Tracheal epithelial cell (primary cell): ENCODE measurements around the gene KIAA0825. TPM values are rescaled to one million over a fixed set of nuclear protein-coding genes. Genes with fewer than 3 reads are reported as not detected.

Experiments
- total RNA-seq: library from RNA; depleted of rRNA; stranded (reverse); fragments of >200 nt; gene quantifications from 2 replicates; pipeline ENCODE4 v1.2.1, GENCODE V29; 2014

KIAA0825 gene
- total RNA-seq = 1.3 and 1.9 TPM in 2 replicates

GRCh38 chr5:94618493-94619328 is at the start of gene KIAA0825, which contains the start of gene SLF1:
KIAA0825 (minus strand) TSS chr5:94618604; CDS start chr5:94537126, 81,478 bp downstream.
SLF1 (plus strand) TSS chr5:94618669; CDS start chr5:94628811, 10,142 bp downstream.

Other genes starting within 250 kb of the KIAA0825 start
- gene SLF1, start 65 bp upstream of the KIAA0825 start, total RNA-seq = 2.9 and 4.7 TPM in 2 replicates